MM.1S (cell line): Measurements from ENCODE around the gene SUSD3.

ENCODE experiments used
- DNase-seq: peaks from one replicate; pipeline ENCODE4 v3.0.0-alpha.2; 2015
- H2AFZ ChIP-seq: fragments of 300-600 bp; sonication (generic); 2 replicates; pipeline ENCODE4 v1.6.0; 2016; ENCODE audit warnings: antibody characterized with exemption, low read length
- H3F3A ChIP-seq: fragments of 300-600 bp; sonication (generic); 2 replicates; pipeline ENCODE4 v1.6.1; 2016; ENCODE audit warnings: mild to moderate bottlenecking, antibody characterized with exemption, low read length, moderate library complexity, mixed read lengths; ENCODE audit not compliant: insufficient read depth
- H3K27ac ChIP-seq: fragments of 300-600 bp; sonication (generic); 2 replicates; pipeline ENCODE4 v1.5.1; 2016; ENCODE audit warnings: mild to moderate bottlenecking, low read length
- H3K27me3 ChIP-seq: fragments of 300-600 bp; sonication (generic); replicated peaks from 2 replicates; pipeline ENCODE4 v1.6.0; 2016; ENCODE audit warnings: low read length; ENCODE audit not compliant: insufficient read depth
- H3K36me3 ChIP-seq: fragments of 300-600 bp; sonication (generic); replicated peaks from 2 replicates; pipeline ENCODE4 v1.6.1; 2016; ENCODE audit warnings: mild to moderate bottlenecking, low read length, mixed read lengths; ENCODE audit not compliant: insufficient read depth
- H3K4me1 ChIP-seq: fragments of 300-600 bp; sonication (generic); 2 replicates; pipeline ENCODE4 v1.6.1; 2016; ENCODE audit warnings: low read length, mixed read lengths
- H3K4me2 ChIP-seq: fragments of 300-600 bp; sonication (generic); 2 replicates; pipeline ENCODE4 v1.6.0; 2016; ENCODE audit warnings: low read depth, low read length
- H3K4me3 ChIP-seq: fragments of 300-600 bp; sonication (generic); 2 replicates; pipeline ENCODE4 v1.5.1; 2016; ENCODE audit warnings: low read length, mixed read lengths
- H3K79me2 ChIP-seq: fragments of 300-600 bp; sonication (generic); 2 replicates; pipeline ENCODE4 v1.6.1; 2016; ENCODE audit warnings: mixed run types, low read length, mixed read lengths
- H3K9ac ChIP-seq: fragments of 300-600 bp; sonication (generic); 2 replicates; pipeline ENCODE4 v1.6.1; 2016; ENCODE audit warnings: low read length, mixed read lengths
- H3K9me2 ChIP-seq: fragments of 300-600 bp; sonication (generic); replicated peaks from 2 replicates; pipeline ENCODE4 v1.6.1; 2016; ENCODE audit warnings: mild to moderate bottlenecking, low read length, mixed read lengths; ENCODE audit not compliant: insufficient read depth
- H3K9me3 ChIP-seq: fragments of 300-600 bp; sonication (generic); replicated peaks from 2 replicates; pipeline ENCODE4 v1.6.1; 2016; ENCODE audit warnings: mild to moderate bottlenecking, low read length, mixed read lengths; ENCODE audit not compliant: insufficient read depth
- H4K20me1 ChIP-seq: fragments of 300-600 bp; sonication (generic); 2 replicates; pipeline ENCODE4 v1.6.1; 2016; ENCODE audit warnings: mild to moderate bottlenecking, low read length, moderate library complexity, mixed read lengths; ENCODE audit not compliant: insufficient read depth
- CTCF ChIP-seq: fragments of 300-600 bp; sonication (generic); IDR thresholded peaks from 2 replicates; pipeline ENCODE4 v1.5.1; 2016; ENCODE audit warnings: antibody characterized with exemption, low read length, mixed read lengths
- EZH2 ChIP-seq: fragments of 300-600 bp; sonication (generic); optimal IDR thresholded peaks from 2 replicates; pipeline ENCODE3; 2017; ENCODE audit warnings: low read depth, mild to moderate bottlenecking, antibody characterized with exemption, low read length, mixed read lengths
- EZH2phosphoT487 ChIP-seq: fragments of 300-600 bp; sonication (generic); IDR thresholded peaks from 2 replicates; pipeline ENCODE4 v1.6.1; 2018; ENCODE audit warnings: antibody characterized with exemption, low read length

SUSD3 gene

GRCh38 chr9:93122721-93123221, 64.3 kb downstream of the SUSD3 start:
- no peak for TF ChIP-seq CTCF
- TF ChIP-seq EZH2 = no peak
- TF ChIP-seq EZH2phosphoT487 = no peak
- Histone ChIP-seq H3K4me2 (no peak overlapping the region), H3F3A (no peaks in the 10 kb centered on the region), H3K9me3 (no peaks in the 10 kb centered on the region), H3K27ac (no peak overlapping the region), H3K9ac (no peak overlapping the region), H3K9me2 (no peaks in the 10 kb centered on the region), H4K20me1 (no peaks in the 10 kb centered on the region), H3K4me3 (no peak overlapping the region), H3K36me3 (no peaks in the 10 kb centered on the region), H3K4me1 (no peaks in the 10 kb centered on the region), H2AFZ (no peak overlapping the region), H3K79me2 (0 out of 2 replicates have a peak, but pooled peaks cover 2% of the 10 kb centered on the region), H3K27me3 (no peaks in the 10 kb centered on the region)
- DNase-seq = no peak

GRCh38 chr9:93123561-93124283, 65.2 kb downstream of the SUSD3 start:
- Histone ChIP-seq H3K4me1 (no peaks in the 10 kb centered on the region), H3K27ac (no peak overlapping the region), H3K79me2 (0 out of 2 replicates have a peak, but pooled peaks cover 2% of the 10 kb centered on the region), H3F3A (no peaks in the 10 kb centered on the region), H3K9me3 (no peaks in the 10 kb centered on the region), H3K9ac (no peak overlapping the region), H3K4me2 (no peak overlapping the region), H4K20me1 (no peaks in the 10 kb centered on the region), H3K4me3 (no peak overlapping the region), H3K27me3 (no peaks in the 10 kb centered on the region), H3K36me3 (no peaks in the 10 kb centered on the region), H3K9me2 (no peaks in the 10 kb centered on the region), H2AFZ (no peak overlapping the region)
- TF ChIP-seq EZH2 (no peak), EZH2phosphoT487 (no peak), CTCF (no peak)
- DNase-seq = no peak

GRCh38 chr9:93124793-93125192, 66.3 kb downstream of the SUSD3 start:
- DNase-seq = no peak
- no peak overlapping the region for H3K4me3 ChIP-seq
- no peak overlapping the region for H2AFZ ChIP-seq
- TF ChIP-seq EZH2phosphoT487 (no peak), CTCF (no peak), EZH2 (no peak)
- H4K20me1 ChIP-seq = no peaks in the 10 kb centered on the region
- no peaks in the 10 kb centered on the region for H3K27me3 ChIP-seq
- no peak overlapping the region for H3K9ac ChIP-seq
- no peaks in the 10 kb centered on the region for H3F3A ChIP-seq
- H3K4me1 ChIP-seq = no peaks in the 10 kb centered on the region
- H3K36me3 ChIP-seq = no peaks in the 10 kb centered on the region
- H3K4me2 ChIP-seq = no peak overlapping the region
- no peaks in the 10 kb centered on the region for H3K9me2 ChIP-seq
- no peak overlapping the region for H3K27ac ChIP-seq
- H3K9me3 ChIP-seq = no peaks in the 10 kb centered on the region
- 0 out of 2 replicates have a peak, but pooled peaks cover 2% of the 10 kb centered on the region for H3K79me2 ChIP-seq
